GM23338 (cell line): ENCODE measurements around the gene TUBB. TPM values are rescaled to one million over a fixed set of nuclear protein-coding genes. Genes with fewer than 3 reads are reported as not detected.

Experiments
- ATAC-seq: fragments of 200-7000 bp; cut with Tn5 transposase; 3 replicates; pipeline ENCODE4 v1.9.1; 2020
- DNase-seq: peaks from one replicate; pipeline ENCODE4 v3.0.0-alpha.2; 2015; ENCODE audit warnings: low spot score
- H2AFZ ChIP-seq: fragments of 200-600 bp; sonication (generic); 2 replicates; pipeline ENCODE4 v1.8.0; 2016; ENCODE audit warnings: antibody characterized with exemption, mild to moderate bottlenecking, moderate library complexity
- H3F3A ChIP-seq: fragments of 200-600 bp; sonication (generic); replicated peaks from 2 replicates; pipeline ENCODE4 v1.8.0; 2017; ENCODE audit warnings: antibody characterized with exemption, mixed run types, low read depth
- H3K27ac ChIP-seq: fragments of 200-600 bp; sonication (generic); 2 replicates; pipeline ENCODE4 v1.6.1; 2016; ENCODE audit warnings: low read depth
- H3K27me3 ChIP-seq: fragments of 200-600 bp; sonication (generic); 2 replicates; pipeline ENCODE4 v1.8.0; 2016; ENCODE audit warnings: mild to moderate bottlenecking, mixed run types, moderate library complexity; ENCODE audit not compliant: insufficient read depth
- H3K36me3 ChIP-seq: fragments of 200-600 bp; sonication (generic); 2 replicates; pipeline ENCODE4 v1.8.0; 2016; ENCODE audit warnings: mild to moderate bottlenecking; ENCODE audit not compliant: insufficient read depth
- H3K4me1 ChIP-seq: fragments of 200-600 bp; sonication (generic); 2 replicates; pipeline ENCODE4 v1.8.0; 2016; ENCODE audit warnings: mild to moderate bottlenecking, moderate library complexity; ENCODE audit not compliant: insufficient read depth
- H3K4me2 ChIP-seq: fragments of 200-600 bp; sonication (generic); 2 replicates; pipeline ENCODE4 v1.7.1; 2017; ENCODE audit warnings: mixed run types
- H3K4me3 ChIP-seq: fragments of 200-600 bp; sonication (generic); 2 replicates; pipeline ENCODE4 v1.6.1; 2016; ENCODE audit warnings: mixed run types
- H3K79me2 ChIP-seq: fragments of 200-600 bp; sonication (generic); replicated peaks from 2 replicates; pipeline ENCODE4 v1.8.0; 2017; ENCODE audit warnings: mild to moderate bottlenecking; ENCODE audit not compliant: insufficient read depth
- H3K9me2 ChIP-seq: fragments of 200-600 bp; sonication (generic); 2 replicates; pipeline ENCODE4 v1.8.0; 2017; ENCODE audit not compliant: insufficient read depth
- H4K20me1 ChIP-seq: fragments of 200-600 bp; sonication (generic); replicated peaks from 2 replicates; pipeline ENCODE4 v1.8.0; 2017; ENCODE audit warnings: mild to moderate bottlenecking; ENCODE audit not compliant: insufficient read depth
- H3K27ac Mint-ChIP-seq: 2 replicates; pipeline ENCODE4 v1.8.0; 2020; ENCODE audit warnings: inconsistent platforms, mild to moderate bottlenecking, moderate library complexity, mixed read lengths
- H3K27me3 Mint-ChIP-seq: 3 replicates; pipeline ENCODE4 v1.8.0; 2022; ENCODE audit warnings: low read depth, mild to moderate bottlenecking, moderate library complexity, mixed read lengths, inconsistent platforms; ENCODE audit not compliant: insufficient read depth, poor library complexity
- H3K36me3 Mint-ChIP-seq: 3 replicates; pipeline ENCODE4 v1.8.0; 2021; ENCODE audit warnings: low read depth, mild to moderate bottlenecking, inconsistent platforms, moderate library complexity, mixed read lengths
- H3K4me1 Mint-ChIP-seq: 3 replicates; pipeline ENCODE4 v1.8.0; 2020; ENCODE audit warnings: mild to moderate bottlenecking, inconsistent platforms, mixed read lengths
- H3K4me3 Mint-ChIP-seq: 3 replicates; pipeline ENCODE4 v1.8.0; 2021; ENCODE audit warnings: moderate library complexity, mild to moderate bottlenecking, inconsistent platforms, mixed read lengths
- H3K9me3 Mint-ChIP-seq: 3 replicates; pipeline ENCODE4 v1.8.0; 2020; ENCODE audit warnings: moderate library complexity, mild to moderate bottlenecking, inconsistent platforms, mixed read lengths
- CREB1 ChIP-seq: fragments of 250-450 bp; sonication (Bioruptor Pico); IDR thresholded peaks from 2 replicates; pipeline ENCODE4 v1.5.0; 2020; ENCODE audit warnings: low read depth, mild to moderate bottlenecking, moderate library complexity
- CTCF ChIP-seq, 2 experiments: fragments of 200-600 bp in 1 of 2; sonication (generic) in 1 of 2; conservative IDR thresholded peaks; 2 replicates each; pipeline versions ENCODE4 v1.5.1 to v1.6.1; 2016 to 2017; ENCODE audit warnings: antibody characterized with exemption in 2 of 2, low read depth in 2 of 2, mild to moderate bottlenecking in 2 of 2, moderate library complexity in 1 of 2
- EZH2 ChIP-seq: fragments of 200-600 bp; sonication (generic); IDR thresholded peaks from one replicate; pipeline ENCODE4 v1.8.0; 2017; ENCODE audit warnings: antibody characterized with exemption, mild to moderate bottlenecking, low read depth; ENCODE audit not compliant: unreplicated experiment
- EZH2phosphoT487 ChIP-seq: fragments of 200-600 bp; sonication (generic); IDR thresholded peaks from one replicate; pipeline ENCODE4 v1.8.1; 2018; ENCODE audit warnings: antibody characterized with exemption; ENCODE audit not compliant: unreplicated experiment
- JUNB ChIP-seq: IDR thresholded peaks from one replicate; pipeline ENCODE4 v1.6.1; 2016; ENCODE audit warnings: antibody characterized with exemption; ENCODE audit not compliant: unreplicated experiment
- NANOG ChIP-seq: IDR thresholded peaks from 2 replicates; pipeline ENCODE4 v1.6.1; 2016; ENCODE audit warnings: antibody characterized with exemption, borderline replicate concordance
- POLR2AphosphoS5 ChIP-seq: IDR thresholded peaks from 2 replicates; pipeline ENCODE4 v1.6.1; 2016; ENCODE audit warnings: antibody characterized with exemption, low read depth
- REST ChIP-seq: IDR thresholded peaks from one replicate; pipeline ENCODE4 v1.6.1; 2018; ENCODE audit warnings: antibody characterized with exemption; ENCODE audit not compliant: unreplicated experiment
- STAT1 ChIP-seq: IDR thresholded peaks from one replicate; pipeline ENCODE4 v1.6.1; 2016; ENCODE audit warnings: antibody characterized with exemption; ENCODE audit not compliant: unreplicated experiment
- ZNF114 ChIP-seq: fragments of 250-450 bp; sonication (Bioruptor Pico); IDR thresholded peaks from 2 replicates; pipeline ENCODE4 v1.5.0; 2020; ENCODE audit warnings: mild to moderate bottlenecking, moderate library complexity
- ZNF331 ChIP-seq: fragments of 250-450 bp; sonication (Bioruptor Pico); IDR thresholded peaks from 2 replicates; pipeline ENCODE4 v1.5.0; 2020; ENCODE audit warnings: low read depth, mild to moderate bottlenecking, moderate library complexity
- polyA plus RNA-seq: library from polyadenylated mRNA; unstranded; fragments of >200 nt; fragmentation: Nextera tagmentation; extraction: Ambion mirVana; gene quantifications from 2 replicates; pipeline ENCODE4 v1.2.1, GENCODE V29; 2016
- total RNA-seq: library from RNA; depleted of rRNA; stranded (reverse); fragments of >200 nt; shearing (Covaris generic); gene quantifications from 2 replicates; pipeline ENCODE4 v1.2.3, GENCODE V29; 2014
- TF ChIP-seq, protein P1 (sequence below): IDR thresholded peaks from 2 replicates; pipeline ENCODE4 v1.6.1; 2016; ENCODE audit warnings: antibody characterized with exemption
- TF ChIP-seq, protein P2 (sequence below): fragments of 250-450 bp; sonication (Bioruptor Pico); IDR thresholded peaks from 2 replicates; pipeline ENCODE4 v1.5.0; 2020; ENCODE audit warnings: mild to moderate bottlenecking, moderate library complexity

TUBB gene
- total and polyA plus RNA-seq, 2 experiments from 2014 or later, result 1,041 to 1,704 TPM

GRCh38 chr6:30714263-30714662 is 5.9 kb upstream of the TUBB start:
- Histone ChIP-seq H3K36me3 (peaks cover 32% of the 10 kb centered on the region), H3K4me1 (peaks cover 7% of the 10 kb centered on the region), H3K27me3 (no peaks in the 10 kb centered on the region), H3K4me2 (no peak overlapping the region), H2AFZ (no peak overlapping the region), H3F3A (0 out of 2 replicates have a peak, but pooled peaks cover 2% of the 10 kb centered on the region), H3K27ac (no peak overlapping the region), H3K9me2 (no peaks in the 10 kb centered on the region), H3K4me3 (no peak overlapping the region), H3K79me2 (peaks cover 32% of the 10 kb centered on the region), H4K20me1 (peaks cover 7% of the 10 kb centered on the region; the same call in 1 of the 2 replicates)
- no peak for TF ChIP-seq NANOG
- no peak for TF ChIP-seq ZNF331 (CRISPR knock-in tag)
- no peak for TF ChIP-seq CREB1
- no peak for TF ChIP-seq JUNB
- no peak for TF ChIP-seq EZH2
- TF ChIP-seq ZNF114 (CRISPR knock-in tag), result no peak
- no peak for TF ChIP-seq EZH2phosphoT487
- TF ChIP-seq REST, result no peak
- no peak for TF ChIP-seq STAT1
- TF ChIP-seq, protein P1, sequence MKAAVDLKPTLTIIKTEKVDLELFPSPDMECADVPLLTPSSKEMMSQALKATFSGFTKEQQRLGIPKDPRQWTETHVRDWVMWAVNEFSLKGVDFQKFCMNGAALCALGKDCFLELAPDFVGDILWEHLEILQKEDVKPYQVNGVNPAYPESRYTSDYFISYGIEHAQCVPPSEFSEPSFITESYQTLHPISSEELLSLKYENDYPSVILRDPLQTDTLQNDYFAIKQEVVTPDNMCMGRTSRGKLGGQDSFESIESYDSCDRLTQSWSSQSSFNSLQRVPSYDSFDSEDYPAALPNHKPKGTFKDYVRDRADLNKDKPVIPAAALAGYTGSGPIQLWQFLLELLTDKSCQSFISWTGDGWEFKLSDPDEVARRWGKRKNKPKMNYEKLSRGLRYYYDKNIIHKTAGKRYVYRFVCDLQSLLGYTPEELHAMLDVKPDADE, result no peak
- TF ChIP-seq CTCF (conservative IDR thresholded peaks at IDR 0.05; ENCODE audit: low read depth in 2 of 2), result no peak
- TF ChIP-seq POLR2AphosphoS5, result no peak
- TF ChIP-seq, protein P2, sequence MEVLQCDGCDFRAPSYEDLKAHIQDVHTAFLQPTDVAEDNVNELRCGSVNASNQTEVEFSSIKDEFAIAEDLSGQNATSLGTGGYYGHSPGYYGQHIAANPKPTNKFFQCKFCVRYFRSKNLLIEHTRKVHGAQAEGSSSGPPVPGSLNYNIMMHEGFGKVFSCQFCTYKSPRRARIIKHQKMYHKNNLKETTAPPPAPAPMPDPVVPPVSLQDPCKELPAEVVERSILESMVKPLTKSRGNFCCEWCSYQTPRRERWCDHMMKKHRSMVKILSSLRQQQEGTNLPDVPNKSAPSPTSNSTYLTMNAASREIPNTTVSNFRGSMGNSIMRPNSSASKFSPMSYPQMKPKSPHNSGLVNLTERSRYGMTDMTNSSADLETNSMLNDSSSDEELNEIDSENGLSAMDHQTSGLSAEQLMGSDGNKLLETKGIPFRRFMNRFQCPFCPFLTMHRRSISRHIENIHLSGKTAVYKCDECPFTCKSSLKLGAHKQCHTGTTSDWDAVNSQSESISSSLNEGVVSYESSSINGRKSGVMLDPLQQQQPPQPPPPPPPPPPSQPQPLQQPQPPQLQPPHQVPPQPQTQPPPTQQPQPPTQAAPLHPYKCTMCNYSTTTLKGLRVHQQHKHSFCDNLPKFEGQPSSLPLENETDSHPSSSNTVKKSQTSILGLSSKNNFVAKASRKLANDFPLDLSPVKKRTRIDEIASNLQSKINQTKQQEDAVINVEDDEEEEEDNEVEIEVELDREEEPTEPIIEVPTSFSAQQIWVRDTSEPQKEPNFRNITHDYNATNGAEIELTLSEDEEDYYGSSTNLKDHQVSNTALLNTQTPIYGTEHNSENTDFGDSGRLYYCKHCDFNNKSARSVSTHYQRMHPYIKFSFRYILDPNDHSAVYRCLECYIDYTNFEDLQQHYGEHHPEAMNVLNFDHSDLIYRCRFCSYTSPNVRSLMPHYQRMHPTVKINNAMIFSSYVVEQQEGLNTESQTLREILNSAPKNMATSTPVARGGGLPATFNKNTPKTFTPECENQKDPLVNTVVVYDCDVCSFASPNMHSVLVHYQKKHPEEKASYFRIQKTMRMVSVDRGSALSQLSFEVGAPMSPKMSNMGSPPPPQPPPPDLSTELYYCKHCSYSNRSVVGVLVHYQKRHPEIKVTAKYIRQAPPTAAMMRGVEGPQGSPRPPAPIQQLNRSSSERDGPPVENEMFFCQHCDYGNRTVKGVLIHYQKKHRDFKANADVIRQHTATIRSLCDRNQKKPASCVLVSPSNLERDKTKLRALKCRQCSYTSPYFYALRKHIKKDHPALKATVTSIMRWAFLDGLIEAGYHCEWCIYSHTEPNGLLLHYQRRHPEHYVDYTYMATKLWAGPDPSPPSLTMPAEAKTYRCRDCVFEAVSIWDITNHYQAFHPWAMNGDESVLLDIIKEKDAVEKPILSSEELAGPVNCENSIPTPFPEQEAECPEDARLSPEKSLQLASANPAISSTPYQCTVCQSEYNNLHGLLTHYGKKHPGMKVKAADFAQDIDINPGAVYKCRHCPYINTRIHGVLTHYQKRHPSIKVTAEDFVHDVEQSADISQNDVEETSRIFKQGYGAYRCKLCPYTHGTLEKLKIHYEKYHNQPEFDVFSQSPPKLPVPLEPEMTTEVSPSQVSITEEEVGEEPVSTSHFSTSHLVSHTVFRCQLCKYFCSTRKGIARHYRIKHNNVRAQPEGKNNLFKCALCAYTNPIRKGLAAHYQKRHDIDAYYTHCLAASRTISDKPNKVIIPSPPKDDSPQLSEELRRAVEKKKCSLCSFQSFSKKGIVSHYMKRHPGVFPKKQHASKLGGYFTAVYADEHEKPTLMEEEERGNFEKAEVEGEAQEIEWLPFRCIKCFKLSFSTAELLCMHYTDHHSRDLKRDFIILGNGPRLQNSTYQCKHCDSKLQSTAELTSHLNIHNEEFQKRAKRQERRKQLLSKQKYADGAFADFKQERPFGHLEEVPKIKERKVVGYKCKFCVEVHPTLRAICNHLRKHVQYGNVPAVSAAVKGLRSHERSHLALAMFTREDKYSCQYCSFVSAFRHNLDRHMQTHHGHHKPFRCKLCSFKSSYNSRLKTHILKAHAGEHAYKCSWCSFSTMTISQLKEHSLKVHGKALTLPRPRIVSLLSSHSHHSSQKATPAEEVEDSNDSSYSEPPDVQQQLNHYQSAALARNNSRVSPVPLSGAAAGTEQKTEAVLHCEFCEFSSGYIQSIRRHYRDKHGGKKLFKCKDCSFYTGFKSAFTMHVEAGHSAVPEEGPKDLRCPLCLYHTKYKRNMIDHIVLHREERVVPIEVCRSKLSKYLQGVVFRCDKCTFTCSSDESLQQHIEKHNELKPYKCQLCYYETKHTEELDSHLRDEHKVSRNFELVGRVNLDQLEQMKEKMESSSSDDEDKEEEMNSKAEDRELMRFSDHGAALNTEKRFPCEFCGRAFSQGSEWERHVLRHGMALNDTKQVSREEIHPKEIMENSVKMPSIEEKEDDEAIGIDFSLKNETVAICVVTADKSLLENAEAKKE (CRISPR knock-in tag), result no peak
- no peak overlapping the region for H3K4me3 Mint-ChIP-seq
- H3K36me3 Mint-ChIP-seq, result peaks cover 60% of the 10 kb centered on the region
- peaks cover 4% of the 10 kb centered on the region for H3K27me3 Mint-ChIP-seq
- H3K9me3 Mint-ChIP-seq, result 0 out of 3 replicates have a peak, but pooled peaks cover 2% of the 10 kb centered on the region
- H3K27ac Mint-ChIP-seq, result no peak overlapping the region
- ATAC-seq, result no peak
- peaks cover 21% of the 10 kb centered on the region for H3K4me1 Mint-ChIP-seq
- DNase-seq, result no peak
